GM12878 (cell line): ENCODE results near the gene MAP3K10. TPM values are rescaled to one million over a fixed set of nuclear protein-coding genes. Genes with fewer than 3 reads are reported as not detected.

Experiments used
- ATAC-seq: fragments of 200-7000 bp; cut with Tn5 transposase; 3 replicates; pipeline ENCODE4 v1.9.1; 2020; ENCODE audit warnings: mild to moderate bottlenecking, moderate library complexity
- BruUV-seq: library from RNA; stranded (reverse); fragments of 400-500 nt; replicated peaks from 2 replicates; lab custom pipeline; 2021; lab: Mats Ljungman, UMichigan
- CTCF ChIA-PET: fragments of 300-600 bp; sonication (Branson Sonifier 250); formaldehyde crosslinking; extraction: SDS; loops from one replicate; lab custom pipeline; 2021; ENCODE audit warnings: inconsistent platforms; lab: Yijun Ruan, JAX
- POLR2A ChIA-PET: fragments of 350-600 bp; formaldehyde crosslinking; extraction: SDS; loops from one replicate; lab custom pipeline; 2021; ENCODE audit warnings: inconsistent platforms; lab: Charles Lee
- RAD21 ChIA-PET: fragments of 300-600 bp; sonication (Branson Sonifier 250); formaldehyde crosslinking; loops from one replicate; lab custom pipeline; 2023; ENCODE audit warnings: antibody characterized with exemption; ENCODE audit not compliant: unreplicated experiment; lab: Charles Lee
- SMC1A ChIA-PET: fragments of 300-600 bp; sonication (Branson Sonifier 250); formaldehyde crosslinking; loops from one replicate; lab custom pipeline; 2023; ENCODE audit not compliant: unreplicated experiment, uncharacterized antibody; lab: Charles Lee
- DNase-seq: peaks from one replicate; pipeline ENCODE4 v3.0.0-alpha.2; 2011; ENCODE audit warnings: low read depth, low spot score
- FAIRE-seq: peaks from 3 replicates; lab custom pipeline; 2011; peaks lifted over from hg19 to GRCh38; lab: Jason Lieb, UNC
- H2AFZ ChIP-seq: 2 replicates; pipeline ENCODE4 v1.6.0; 2011; ENCODE audit warnings: low read depth, low read length, control low read depth; ENCODE audit not compliant: control insufficient read depth
- H3K27ac ChIP-seq: 2 replicates; pipeline ENCODE4 v1.5.1; 2011; ENCODE audit warnings: control low read depth; ENCODE audit not compliant: control insufficient read depth, insufficient read depth
- H3K27me3 ChIP-seq, 2 experiments: replicated peaks in 1 of 2; 2 replicates each; pipeline versions ENCODE4 v1.6.0 to v1.6.1; 2011; ENCODE audit warnings: low read length in 1 of 2; ENCODE audit not compliant: control insufficient read depth in 2 of 2, insufficient read depth in 2 of 2
- H3K36me3 ChIP-seq, 2 experiments: 2 replicates each; pipeline ENCODE4 v1.5.1; 2011; ENCODE audit warnings: low read length in 1 of 2; ENCODE audit not compliant: control insufficient read depth in 2 of 2, insufficient read depth in 2 of 2
- H3K4me1 ChIP-seq: 2 replicates; pipeline ENCODE4 v1.6.1; 2011; ENCODE audit warnings: mild to moderate bottlenecking, low read length, moderate library complexity, mixed read lengths; ENCODE audit not compliant: control insufficient read depth, insufficient read depth
- H3K4me2 ChIP-seq: 2 replicates; pipeline ENCODE4 v1.6.0; 2011; ENCODE audit warnings: control low read depth; ENCODE audit not compliant: control insufficient read depth, insufficient read depth
- H3K4me3 ChIP-seq: fragments of 200-600 bp; sonication (generic); 2 replicates; pipeline ENCODE4 v1.5.1; 2016
- H3K79me2 ChIP-seq: 2 replicates; pipeline ENCODE4 v1.6.0; 2011; ENCODE audit warnings: low read length; ENCODE audit not compliant: control insufficient read depth, insufficient read depth
- H3K9ac ChIP-seq: 2 replicates; pipeline ENCODE4 v1.8.0; 2011; ENCODE audit warnings: low read length, control low read depth, mixed read lengths; ENCODE audit not compliant: control insufficient read depth, insufficient read depth
- H3K9me3 ChIP-seq: replicated peaks from 3 replicates; pipeline ENCODE4 v1.5.1; 2011; ENCODE audit warnings: mild to moderate bottlenecking, low read length; ENCODE audit not compliant: control insufficient read depth, insufficient read depth
- H4K20me1 ChIP-seq: 2 replicates; pipeline ENCODE4 v1.6.0; 2011; ENCODE audit not compliant: control insufficient read depth, insufficient read depth
- CBFB ChIP-seq: IDR thresholded peaks from 2 replicates; pipeline ENCODE4 v1.6.1; 2016; ENCODE audit warnings: antibody characterized with exemption, low read depth
- IKZF1 ChIP-seq: fragments of 450-650 bp; conservative IDR thresholded peaks from 2 replicates; pipeline ENCODE4 v1.6.1; 2017; ENCODE audit warnings: antibody characterized with exemption, mild to moderate bottlenecking
- IRF5 ChIP-seq: fragments of 450-650 bp; IDR thresholded peaks from 2 replicates; pipeline ENCODE4 v1.6.1; 2017; ENCODE audit warnings: borderline replicate concordance
- JUND ChIP-seq: IDR thresholded peaks from 2 replicates; pipeline ENCODE4 v1.6.1; 2012; ENCODE audit warnings: low read depth, mild to moderate bottlenecking, low read length, improper control_type of control experiment, moderate library complexity
- MEF2A ChIP-seq: IDR thresholded peaks from 2 replicates; pipeline ENCODE4 v1.6.1; 2011; ENCODE audit warnings: low read depth, mild to moderate bottlenecking, low read length, moderate library complexity; ENCODE audit not compliant: insufficient read depth
- NR2C2 ChIP-seq: IDR thresholded peaks from 2 replicates; pipeline ENCODE4 v1.6.1; 2011; ENCODE audit warnings: borderline replicate concordance, low read depth; ENCODE audit not compliant: control insufficient read depth, insufficient read length
- TBL1XR1 ChIP-seq: IDR thresholded peaks from 2 replicates; pipeline ENCODE4 v1.6.1; 2012; ENCODE audit warnings: low read depth, low read length, improper control_type of control experiment
- USF2 ChIP-seq: IDR thresholded peaks from 2 replicates; pipeline ENCODE4 v1.6.1; 2011; ENCODE audit warnings: low read depth, low read length, improper control_type of control experiment, borderline replicate concordance
- ZBTB11 ChIP-seq: fragments of 450-650 bp; formaldehyde crosslinking; IDR thresholded peaks from 2 replicates; pipeline ENCODE4 v1.5.0; 2022; ENCODE audit warnings: mild to moderate bottlenecking, missing genetic modification characterization
- ZBTB40 ChIP-seq: fragments of 450-650 bp; IDR thresholded peaks from 2 replicates; pipeline ENCODE4 v1.6.1; 2016; ENCODE audit warnings: mild to moderate bottlenecking, moderate library complexity, borderline replicate concordance
- WGBS: methylation state at CpG from one replicate; pipeline ENCODE4 v1.1.6; 2016; ENCODE audit warnings: low lambda C conversion rate; ENCODE audit not compliant: insufficient replicate concordance, insufficient coverage; ENCODE audit errors: missing lambda C conversion rate; 5-methylcytosine and 5-hydroxymethylcytosine counted together
- in situ Hi-C: fragments of 300-500 bp; cut with MboI; formaldehyde crosslinking; loops from 9 replicates; pipeline ENCODE4 v1.14.3; 2018; ENCODE audit warnings: mixed read lengths
- intact Hi-C: fragments of 100-400 bp; cut with micrococcal nuclease; formaldehyde crosslinking; loops from one replicate; pipeline ENCODE4 v1.14.2; 2022; ENCODE audit not compliant: unreplicated experiment
- polyA plus RNA-seq, 11 experiments: library from polyadenylated mRNA; depleted of rRNA in 4 of 11; unstranded in 6 of 11; stranded (reverse) in 5 of 11; fragments of >200 nt; fragmentation: Nextera tagmentation in 4 of 11; fragmentation: Illumina TruSeq in 1 of 11; extraction: Ambion mirVana in 4 of 11; extraction: Trizol in 1 of 11; gene quantifications; 1 replicate in 1 of 11; 2 replicates in 10 of 11; pipeline versions ENCODE4 v1.2.1 to v1.2.3, GENCODE V29; 2011 to 2016; ENCODE audit warnings: inconsistent platforms in 2 of 11, missing spikeins in 2 of 11, low read depth in 1 of 11
- total RNA-seq, 4 experiments: library from RNA; depleted of rRNA in 3 of 4; stranded (reverse); fragments of >200 nt in 3 of 4; fragmentation: Illumina TruSeq in 1 of 4; extraction: Trizol in 1 of 4; gene quantifications; 2 replicates each; pipeline versions ENCODE4 v1.2.1 to v1.2.3, GENCODE V29; 2013 to 2021

The MAP3K10 gene
- total and polyA plus RNA-seq, 10 of the 15 experiments (the other 5 are each of a cell fraction or from before 2014, with no cell fraction given) = 0.11 to 16.6 (median 2.6) TPM

- Histone ChIP-seq H3K79me2 (no peaks in the 10 kb centered on the region), H3K9me3 (no peaks in the 10 kb centered on the region), H4K20me1 (no peaks in the 10 kb centered on the region), H3K9ac (no peak overlapping the region), H3K4me2 (no peak overlapping the region), H3K27me3 (no peaks in the 10 kb centered on the region), H3K36me3 (no peaks in the 10 kb centered on the region), H3K4me1 (peaks cover 9% of the 10 kb centered on the region), H2AFZ (no peak overlapping the region), H3K4me3 (no peak overlapping the region), H3K27ac (no peak overlapping the region)
- no TSS peak for BruUV-seq
- intact Hi-C loops (no loop called here), in situ Hi-C loops (no loop called here)
- WGBS = 36% methylated on average over 4 of the region's 4 CpGs
- TF ChIP-seq JUND (no peak), IRF5 (no peak), CBFB (no peak), TBL1XR1 (no peak), NR2C2 (no peak), MEF2A (no peak), USF2 (no peak), ZBTB11 (no peak), IKZF1 (no peak), ZBTB40 (no peak)
- SMC1A ChIA-PET = interaction anchor here (0.7 to 1.3 kb wide), 2 partner anchors 9 to 31 kb away, joined by 4 to 6 read pairs; no protein-coding TSS in a partner anchor
- ATAC-seq = no peak
- POLR2A ChIA-PET = no interaction called here
- RAD21 ChIA-PET = no interaction called here
- CTCF ChIA-PET = interaction anchor here (0.6 kb wide), 1 partner anchor 35 kb away, joined by 3 read pairs; no protein-coding TSS in a partner anchor
- no peak for FAIRE-seq
- no peak for DNase-seq
Measured at GRCh38 chr19:40174092-40174491, 17.1 kb upstream of the MAP3K10 start.
